Tibial nerve (tissue), 4 donors: ENCODE data around the gene TBC1D14. TPM values are rescaled to one million over a fixed set of nuclear protein-coding genes. Genes with fewer than 3 reads are reported as not detected.

ENCODE experiments used
- DNase-seq, 2 donors: peaks; one replicate each; pipeline ENCODE4 v3.0.0-alpha.2; 2019; ENCODE audit warnings: low spot score in 2 of 2
- H3K27ac ChIP-seq, 4 donors: fragments of 200-600 bp; sonication (generic) in 3 of 4; one replicate each; pipeline ENCODE4 v1.5.1; 2017 to 2019; ENCODE audit warnings: mild to moderate bottlenecking in 1 of 4
- H3K27me3 ChIP-seq, 2 donors: fragments of 200-600 bp; sonication (generic) in 1 of 2; one replicate each; pipeline versions ENCODE4 v1.5.1 to v1.6.0; 2017 to 2019
- H3K36me3 ChIP-seq, 3 donors: fragments of 200-600 bp; sonication (generic); one replicate each; pipeline ENCODE4 v1.5.1; 2018 to 2019
- H3K4me1 ChIP-seq, 4 donors: fragments of 200-600 bp; sonication (generic) in 3 of 4; one replicate each; pipeline ENCODE4 v1.5.1; 2017 to 2019
- H3K4me3 ChIP-seq, 4 donors: fragments of 200-600 bp; sonication (generic) in 3 of 4; one replicate each; pipeline ENCODE4 v1.5.1; 2017 to 2019; ENCODE audit warnings: mild to moderate bottlenecking in 1 of 4, moderate library complexity in 1 of 4
- H3K9me3 ChIP-seq, 4 donors: fragments of 200-600 bp; sonication (generic) in 3 of 4; one replicate each; pipeline ENCODE4 v1.5.1; 2017 to 2019
- EP300 ChIP-seq, 2 donors: sonication (generic); formaldehyde crosslinking; IDR thresholded peaks; one replicate each; pipeline ENCODE4 v1.6.1; 2017; ENCODE audit warnings: antibody characterized with exemption in 2 of 2, mild to moderate bottlenecking in 1 of 2
- POLR2A ChIP-seq, 2 donors: fragments of 450-650 bp; IDR thresholded peaks; one replicate each; pipeline ENCODE4 v1.6.1; 2017; ENCODE audit warnings: antibody characterized with exemption in 2 of 2, mild to moderate bottlenecking in 2 of 2, moderate library complexity in 2 of 2
- WGBS, 2 donors: methylation state at CpG; one replicate each; pipeline ENCODE4 v1.1.5; 2018; 5-methylcytosine and 5-hydroxymethylcytosine counted together
- total RNA-seq, 4 donors: library from RNA; depleted of rRNA; stranded (reverse); fragments of >200 nt; gene quantifications; one replicate each; pipeline ENCODE4 v1.1.0, GENCODE V29; 2016
- TF ChIP-seq, protein P1 (sequence below), 5 experiments: fragments of 200-600 bp in 3 of 5; fragments of 450-650 bp in 2 of 5; sonication (generic) in 3 of 5; IDR thresholded peaks; one replicate each; pipeline ENCODE4 v1.5.1; 2016 to 2019; ENCODE audit warnings: antibody characterized with exemption in 5 of 5, mild to moderate bottlenecking in 3 of 5, moderate library complexity in 2 of 5

TBC1D14 gene, protein sequence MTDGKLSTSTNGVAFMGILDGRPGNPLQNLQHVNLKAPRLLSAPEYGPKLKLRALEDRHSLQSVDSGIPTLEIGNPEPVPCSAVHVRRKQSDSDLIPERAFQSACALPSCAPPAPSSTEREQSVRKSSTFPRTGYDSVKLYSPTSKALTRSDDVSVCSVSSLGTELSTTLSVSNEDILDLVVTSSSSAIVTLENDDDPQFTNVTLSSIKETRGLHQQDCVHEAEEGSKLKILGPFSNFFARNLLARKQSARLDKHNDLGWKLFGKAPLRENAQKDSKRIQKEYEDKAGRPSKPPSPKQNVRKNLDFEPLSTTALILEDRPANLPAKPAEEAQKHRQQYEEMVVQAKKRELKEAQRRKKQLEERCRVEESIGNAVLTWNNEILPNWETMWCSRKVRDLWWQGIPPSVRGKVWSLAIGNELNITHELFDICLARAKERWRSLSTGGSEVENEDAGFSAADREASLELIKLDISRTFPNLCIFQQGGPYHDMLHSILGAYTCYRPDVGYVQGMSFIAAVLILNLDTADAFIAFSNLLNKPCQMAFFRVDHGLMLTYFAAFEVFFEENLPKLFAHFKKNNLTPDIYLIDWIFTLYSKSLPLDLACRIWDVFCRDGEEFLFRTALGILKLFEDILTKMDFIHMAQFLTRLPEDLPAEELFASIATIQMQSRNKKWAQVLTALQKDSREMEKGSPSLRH
- total RNA-seq, result 10 to 100 TPM; 46.9 to 65.7 (median 51.3) TPM

DNA sequence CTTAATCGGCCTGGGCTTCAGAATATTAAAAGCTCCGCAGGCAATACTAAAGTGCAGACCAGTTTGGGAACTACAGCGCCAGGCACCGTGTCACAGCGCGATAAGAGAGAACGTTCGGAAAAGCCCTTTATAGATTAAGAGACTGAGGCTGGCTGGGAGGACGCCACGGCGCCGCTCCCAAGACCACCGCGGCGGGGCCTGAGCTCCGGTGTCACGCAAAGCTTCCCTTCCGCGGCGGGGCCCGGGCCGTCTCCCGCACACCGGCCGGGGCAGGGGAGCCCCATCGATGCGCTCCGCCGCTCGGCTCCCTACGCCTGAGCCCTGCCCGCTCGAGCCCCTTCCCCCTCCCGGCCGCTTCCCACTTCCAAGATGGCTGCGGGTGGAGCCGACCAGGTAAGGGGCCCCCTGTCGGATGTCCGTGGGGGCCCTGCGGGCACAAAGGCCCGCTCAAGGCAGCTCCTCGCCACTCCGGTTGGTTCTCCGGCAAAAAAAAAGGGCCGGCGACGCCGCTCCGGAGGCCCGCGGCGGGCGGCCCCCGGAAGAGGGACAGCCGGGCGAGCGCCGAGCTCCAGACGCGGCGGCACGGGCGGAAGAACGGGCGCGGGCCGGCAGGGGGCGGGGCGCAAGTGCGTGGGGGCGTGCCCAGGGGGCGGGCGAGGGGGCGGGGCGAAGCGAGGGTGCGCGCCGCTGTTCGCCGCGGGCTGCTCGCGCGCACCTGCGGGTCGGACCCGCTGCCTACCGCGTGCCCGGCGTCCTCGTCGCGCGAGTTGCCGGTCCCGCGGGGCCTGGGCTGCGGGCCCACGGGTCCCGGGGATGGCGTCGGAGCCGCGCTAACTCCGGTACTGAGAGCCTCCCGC is at the start of gene TBC1D14:
Gene TBC1D14 (plus strand): TSS at position 714 of the 857 bp plus-strand sequence. CDS start 13,564 bp downstream, outside the sequence.
- no peaks in the 10 kb centered on the region for H3K27me3 ChIP-seq
- no peaks in the 10 kb centered on the region for H3K9me3 ChIP-seq
- peaks cover 0 to 54% (median 16%) of the 10 kb centered on the region in 4 donors for H3K4me1 ChIP-seq
- no peaks in the 10 kb centered on the region for H3K36me3 ChIP-seq
- 1 to 2% methylated on average over 34 to 48 of the region's 108 CpGs for WGBS, 2 donors
- DNase-seq, result peak; percentile 76 to 77
- peak within 1 kb of the TSS; percentile 97 to 100 (median 99) for H3K27ac ChIP-seq
- H3K4me3 ChIP-seq, result peak within 1 kb of the TSS; percentile 82 to 94 (median 84)
- TF ChIP-seq, protein P1, sequence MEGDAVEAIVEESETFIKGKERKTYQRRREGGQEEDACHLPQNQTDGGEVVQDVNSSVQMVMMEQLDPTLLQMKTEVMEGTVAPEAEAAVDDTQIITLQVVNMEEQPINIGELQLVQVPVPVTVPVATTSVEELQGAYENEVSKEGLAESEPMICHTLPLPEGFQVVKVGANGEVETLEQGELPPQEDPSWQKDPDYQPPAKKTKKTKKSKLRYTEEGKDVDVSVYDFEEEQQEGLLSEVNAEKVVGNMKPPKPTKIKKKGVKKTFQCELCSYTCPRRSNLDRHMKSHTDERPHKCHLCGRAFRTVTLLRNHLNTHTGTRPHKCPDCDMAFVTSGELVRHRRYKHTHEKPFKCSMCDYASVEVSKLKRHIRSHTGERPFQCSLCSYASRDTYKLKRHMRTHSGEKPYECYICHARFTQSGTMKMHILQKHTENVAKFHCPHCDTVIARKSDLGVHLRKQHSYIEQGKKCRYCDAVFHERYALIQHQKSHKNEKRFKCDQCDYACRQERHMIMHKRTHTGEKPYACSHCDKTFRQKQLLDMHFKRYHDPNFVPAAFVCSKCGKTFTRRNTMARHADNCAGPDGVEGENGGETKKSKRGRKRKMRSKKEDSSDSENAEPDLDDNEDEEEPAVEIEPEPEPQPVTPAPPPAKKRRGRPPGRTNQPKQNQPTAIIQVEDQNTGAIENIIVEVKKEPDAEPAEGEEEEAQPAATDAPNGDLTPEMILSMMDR (IDR thresholded peaks at IDR 0.05), result peak in 4 of 5 experiments; percentile 25 to 79 (median 51)
- TF ChIP-seq EP300 (IDR thresholded peaks at IDR 0.05) (peak in 1 of 2 donors; percentile 71), POLR2A (IDR thresholded peaks at IDR 0.05) (peak; percentile 33 to 54)

DNA sequence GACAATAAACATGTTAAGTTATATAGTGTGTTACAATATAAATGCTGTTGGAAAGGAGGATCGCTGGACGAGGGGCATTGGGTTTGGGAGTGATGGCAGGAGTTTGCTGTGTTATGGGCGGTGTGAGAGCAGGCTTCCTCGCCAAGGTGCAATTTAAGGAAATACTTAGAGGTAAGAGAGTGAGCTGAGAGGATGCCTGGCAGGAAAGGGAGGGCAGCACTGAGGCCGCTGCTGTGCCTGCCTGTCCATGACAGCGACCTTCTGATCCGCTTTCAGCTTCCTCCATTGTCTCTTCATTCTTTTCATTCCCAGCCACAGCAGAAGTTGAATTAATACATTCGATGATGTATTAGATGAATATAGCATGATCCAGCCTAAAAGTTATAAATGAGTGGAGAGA is 41.2 kb upstream of the TBC1D14 start:
- no peak overlapping the region for H3K27ac ChIP-seq
- no peaks in the 10 kb centered on the region for H3K27me3 ChIP-seq
- no peak for DNase-seq
- TF ChIP-seq EP300 (IDR thresholded peaks at IDR 0.05) (no peak), POLR2A (IDR thresholded peaks at IDR 0.05) (no peak)
- TF ChIP-seq, protein P1 (IDR thresholded peaks at IDR 0.05), result no peak
- H3K36me3 ChIP-seq, result peaks cover 0 to 82% (median 4%) of the 10 kb centered on the region in 3 donors
- no peak overlapping the region for H3K4me3 ChIP-seq
- H3K4me1 ChIP-seq, result peaks cover 0 to 16% (median 0%) of the 10 kb centered on the region in 4 donors
- H3K9me3 ChIP-seq, result no peaks in the 10 kb centered on the region
- WGBS, 2 donors, result 91 to 92% methylated on average over 8 of the region's 8 CpGs

DNA sequence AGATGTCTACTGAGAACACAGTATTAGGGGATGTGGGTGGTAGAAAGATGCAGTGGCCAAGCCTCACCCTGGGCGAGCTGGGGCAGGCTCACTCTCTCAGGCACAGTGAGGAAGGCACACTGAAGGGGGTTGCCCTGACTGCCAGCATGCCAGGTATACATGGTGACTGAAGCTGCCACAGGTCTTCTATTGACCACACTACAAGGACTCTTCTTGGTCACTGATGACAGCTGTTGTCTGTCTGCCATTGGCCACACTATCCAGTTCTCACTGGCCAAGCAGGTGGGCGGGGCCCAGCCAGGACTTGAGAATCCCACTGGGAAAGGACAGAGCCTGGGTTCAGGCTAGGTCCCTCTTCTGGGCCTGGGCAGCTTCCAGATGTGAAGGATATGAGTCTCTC is 39.7 kb upstream of the TBC1D14 start:
- Histone ChIP-seq H3K4me3 (no peak overlapping the region), H3K27me3 (no peaks in the 10 kb centered on the region), H3K9me3 (no peaks in the 10 kb centered on the region), H3K36me3 (peaks cover 0 to 82% (median 4%) of the 10 kb centered on the region in 3 donors), H3K27ac (no peak overlapping the region), H3K4me1 (peaks cover 0 to 26% (median 0%) of the 10 kb centered on the region in 4 donors)
- DNase-seq, result no peak
- 87 to 94% methylated on average over 2 of the region's 2 CpGs for WGBS, 2 donors
- TF ChIP-seq, protein P1 (IDR thresholded peaks at IDR 0.05), result no peak
- no peak for TF ChIP-seq EP300 (IDR thresholded peaks at IDR 0.05)
- TF ChIP-seq POLR2A (IDR thresholded peaks at IDR 0.05), result no peak

DNA sequence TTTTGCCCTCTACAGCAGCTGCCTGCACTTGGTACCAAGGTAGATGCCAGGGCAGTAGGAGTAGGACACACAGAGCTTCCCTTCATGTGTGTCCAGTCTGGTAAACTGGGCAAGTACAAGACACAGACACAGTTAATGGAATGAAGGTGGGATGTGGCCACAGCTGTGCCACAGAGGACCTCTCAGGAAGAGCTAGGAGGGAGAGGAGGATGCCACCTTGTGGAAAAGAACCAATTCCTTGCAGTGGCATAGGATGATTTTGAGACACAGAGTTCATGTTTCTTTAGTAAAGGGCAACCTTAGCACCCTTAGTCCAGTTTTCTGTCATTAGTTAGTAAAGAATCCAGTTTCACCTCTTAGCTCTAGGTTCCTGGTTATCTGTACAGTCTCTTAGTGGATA is 36.3 kb upstream of the TBC1D14 start:
- no peak overlapping the region for H3K27ac ChIP-seq
- H3K36me3 ChIP-seq, result peaks cover 0 to 85% (median 9%) of the 10 kb centered on the region in 3 donors
- H3K4me1 ChIP-seq, result peaks cover 0 to 30% (median 0%) of the 10 kb centered on the region in 4 donors
- H3K4me3 ChIP-seq, result no peak overlapping the region
- H3K27me3 ChIP-seq, result no peaks in the 10 kb centered on the region
- DNase-seq, result no peak
- no peak for TF ChIP-seq POLR2A (IDR thresholded peaks at IDR 0.05)
- no peak for TF ChIP-seq EP300 (IDR thresholded peaks at IDR 0.05)
- TF ChIP-seq, protein P1 (IDR thresholded peaks at IDR 0.05), result no peak
- H3K9me3 ChIP-seq, result no peaks in the 10 kb centered on the region
